NOMO-1 (cell line): ENCODE results near the gene MMP19.
"Not testable (repeated sequence)": the region's sequence is repeated elsewhere in the genome, so short reads cannot be mapped to it uniquely, and the experiment has no call there.

Experiments
- DNase-seq, 2 experiments: peaks; one replicate each; lab custom pipeline; 2025; ENCODE audit not compliant: unreplicated experiment in 2 of 2; lab: John Stamatoyannopoulos, UW

The MMP19 gene

GRCh38 chr12:55842681-55843429 lies at the start of gene MMP19:
MMP19 (minus strand) TSS chr12:55842936; CDS start chr12:55842830, 106 bp downstream.
- peak; percentile 56 for DNase-seq

GRCh38 chr12:55891310-55891709 lies 48.6 kb upstream of the MMP19 start:
- no peak for DNase-seq

- DNase-seq, result no peak
Observed at GRCh38 chr12:55885113-55885512, 42.4 kb upstream of the MMP19 start.

GRCh38 chr12:55877824-55878223 lies 35.1 kb upstream of the MMP19 start:
- DNase-seq, result no peak

- DNase-seq, result no peak
Observed at GRCh38 chr12:55875704-55876467, 33.1 kb upstream of the MMP19 start.

- DNase-seq, result no peak
Observed at GRCh38 chr12:55874443-55874842, 31.7 kb upstream of the MMP19 start.

GRCh38 chr12:55866454-55867004 lies 23.8 kb upstream of the MMP19 start:
- DNase-seq, result not testable (repeated sequence)

GRCh38 chr12:55865327-55865726 lies 22.6 kb upstream of the MMP19 start:
- no peak for DNase-seq

- not testable (repeated sequence) for DNase-seq
Observed at GRCh38 chr12:55862931-55863330, 20.2 kb upstream of the MMP19 start.

- no peak for DNase-seq
Observed at GRCh38 chr12:55862286-55862685, 19.6 kb upstream of the MMP19 start.

GRCh38 chr12:55861871-55862270 lies 19.1 kb upstream of the MMP19 start:
- no peak for DNase-seq

- DNase-seq, result no peak
Observed at GRCh38 chr12:55861396-55861795, 18.7 kb upstream of the MMP19 start.

- DNase-seq, result no peak
Observed at GRCh38 chr12:55852740-55853139, 10.0 kb upstream of the MMP19 start.

- no peak for DNase-seq
Observed at GRCh38 chr12:55850893-55851292, 8.2 kb upstream of the MMP19 start.

GRCh38 chr12:55850401-55850800 lies 7.7 kb upstream of the MMP19 start:
- no peak for DNase-seq

GRCh38 chr12:55849616-55850343 lies 7.0 kb upstream of the MMP19 start:
- DNase-seq, result no peak

GRCh38 chr12:55847603-55848291 lies 5.0 kb upstream of the MMP19 start:
- DNase-seq, result no peak

- DNase-seq, result no peak
Observed at GRCh38 chr12:55847033-55847432, 4.3 kb upstream of the MMP19 start.

- no peak for DNase-seq
Observed at GRCh38 chr12:55845785-55846496, 3.2 kb upstream of the MMP19 start.

GRCh38 chr12:55845361-55845760 lies 2.6 kb upstream of the MMP19 start:
- no peak for DNase-seq
